NCI-H460 (cell line): ENCODE data around the gene XPNPEP3. TPM values are rescaled to one million over a fixed set of nuclear protein-coding genes. Genes with fewer than 3 reads are reported as not detected.

Source experiments
- small RNA-seq, 2 experiments: library from RNA; depleted of rRNA; stranded (forward); fragments of <200 nt; gene quantifications; one replicate each; pipeline ENCODE3, GENCODE V24; 2014
- total RNA-seq: library from RNA; depleted of rRNA; stranded (reverse); fragments of >200 nt; shearing (Covaris generic); gene quantifications from 2 replicates; pipeline ENCODE4 v1.2.3, GENCODE V29; 2014; rRNA removed

Gene XPNPEP3
- total RNA-seq, 1 experiment from 2014 or later = 15.1 TPM

Small RNA genes within 50 kb of the gene (small RNA-seq; reads per million reads assigned to genes)
- gene MIR4766 (0 to 0.23 reads per million in 2 experiments), gene RF00017 (0 reads per million in 2 experiments), gene RNU6-379P (0 reads per million in 2 experiments)

Other genes with a start within 250 kb of the XPNPEP3 start
- gene MRTFA, start 220.4 kb upstream of the XPNPEP3 start, total RNA-seq = 5.7 and 8.3 TPM in 2 replicates
- gene MCHR1, start 177.7 kb upstream of the XPNPEP3 start, total RNA-seq = not detected in 2 replicates
- 35.9 and 36.8 TPM in 2 replicates for gene SLC25A17, start 37.8 kb upstream of the XPNPEP3 start, total RNA-seq
- 156 and 178 TPM in 2 replicates for gene ST13, start 509 bp upstream of the XPNPEP3 start, total RNA-seq
- not detected in 2 replicates for gene DNAJB7, start 5.0 kb downstream of the XPNPEP3 start, total RNA-seq
- 27.7 and 30.6 TPM in 2 replicates for gene RBX1, start 94.2 kb downstream of the XPNPEP3 start, total RNA-seq
- 22.3 TPM in 2 replicates for gene EP300, start 235.4 kb downstream of the XPNPEP3 start, total RNA-seq